Measurements from ENCODE around the gene AOC1. TPM values are rescaled to one million over a fixed set of nuclear protein-coding genes. Genes with fewer than 3 reads are reported as not detected.

AOC1 gene
- total RNA-seq, 1 donor from 2014 or later = not detected

DNA sequence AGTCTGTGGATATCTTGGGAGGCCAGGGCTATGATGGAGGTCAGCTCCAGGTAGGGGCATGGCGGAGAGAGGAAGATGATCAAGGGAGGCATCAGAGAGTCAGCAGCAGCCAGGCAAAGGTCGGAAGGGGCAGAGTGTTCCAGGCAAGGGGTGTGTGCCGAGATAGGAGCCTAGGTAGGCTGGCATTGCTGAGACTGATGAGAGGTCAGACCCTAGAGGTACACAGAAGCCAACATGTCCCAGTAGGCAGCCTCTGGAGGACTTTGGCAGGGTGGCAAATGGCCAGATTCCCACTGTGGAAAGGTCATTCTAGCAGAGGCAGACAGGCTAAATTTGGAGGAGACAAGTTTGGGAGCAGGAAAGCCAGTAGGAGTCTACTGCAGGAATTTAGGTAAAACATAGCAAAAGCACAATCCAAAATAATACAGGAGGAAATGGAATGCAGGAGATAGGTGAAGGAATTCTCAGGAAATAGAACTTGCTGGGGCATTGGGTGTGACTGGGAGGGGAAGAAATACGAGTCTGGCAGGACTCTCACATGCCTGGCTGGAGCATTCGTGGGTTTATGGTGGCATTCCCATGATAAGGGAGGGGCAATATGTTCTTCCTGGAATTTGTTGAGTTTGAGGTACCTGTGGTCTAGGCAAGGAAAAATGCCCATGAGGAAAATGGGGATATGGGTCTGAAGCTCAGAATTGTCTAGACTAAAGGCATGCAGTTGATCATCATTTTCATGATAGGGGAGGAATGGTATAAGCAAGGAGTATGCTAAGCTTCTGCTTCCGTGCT is 26.1 kb upstream of the AOC1 start:
- no peaks in the 10 kb centered on the region for H3K27me3 ChIP-seq
- no peaks in the 10 kb centered on the region for H3K36me3 ChIP-seq
- H3K4me3 ChIP-seq = no peak overlapping the region
- no peaks in the 10 kb centered on the region for H3K9me3 ChIP-seq
- no peaks in the 10 kb centered on the region for H3K4me1 ChIP-seq
- H3K27ac ChIP-seq = no peak overlapping the region
- no peak for TF ChIP-seq POLR2A (IDR thresholded peaks at IDR 0.05)
- no peak for TF ChIP-seq POLR2AphosphoS5 (IDR thresholded peaks at IDR 0.05; ENCODE audit: insufficient read depth in 1 of 2, low read depth in 1 of 2)
- TF ChIP-seq, protein P1, sequence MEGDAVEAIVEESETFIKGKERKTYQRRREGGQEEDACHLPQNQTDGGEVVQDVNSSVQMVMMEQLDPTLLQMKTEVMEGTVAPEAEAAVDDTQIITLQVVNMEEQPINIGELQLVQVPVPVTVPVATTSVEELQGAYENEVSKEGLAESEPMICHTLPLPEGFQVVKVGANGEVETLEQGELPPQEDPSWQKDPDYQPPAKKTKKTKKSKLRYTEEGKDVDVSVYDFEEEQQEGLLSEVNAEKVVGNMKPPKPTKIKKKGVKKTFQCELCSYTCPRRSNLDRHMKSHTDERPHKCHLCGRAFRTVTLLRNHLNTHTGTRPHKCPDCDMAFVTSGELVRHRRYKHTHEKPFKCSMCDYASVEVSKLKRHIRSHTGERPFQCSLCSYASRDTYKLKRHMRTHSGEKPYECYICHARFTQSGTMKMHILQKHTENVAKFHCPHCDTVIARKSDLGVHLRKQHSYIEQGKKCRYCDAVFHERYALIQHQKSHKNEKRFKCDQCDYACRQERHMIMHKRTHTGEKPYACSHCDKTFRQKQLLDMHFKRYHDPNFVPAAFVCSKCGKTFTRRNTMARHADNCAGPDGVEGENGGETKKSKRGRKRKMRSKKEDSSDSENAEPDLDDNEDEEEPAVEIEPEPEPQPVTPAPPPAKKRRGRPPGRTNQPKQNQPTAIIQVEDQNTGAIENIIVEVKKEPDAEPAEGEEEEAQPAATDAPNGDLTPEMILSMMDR (IDR thresholded peaks at IDR 0.05) = no peak
- no peak for DNase-seq (ENCODE audit: extremely low spot score in 2 of 2)
- intact Hi-C loops (cut with DNase I) = no loop called here

DNA sequence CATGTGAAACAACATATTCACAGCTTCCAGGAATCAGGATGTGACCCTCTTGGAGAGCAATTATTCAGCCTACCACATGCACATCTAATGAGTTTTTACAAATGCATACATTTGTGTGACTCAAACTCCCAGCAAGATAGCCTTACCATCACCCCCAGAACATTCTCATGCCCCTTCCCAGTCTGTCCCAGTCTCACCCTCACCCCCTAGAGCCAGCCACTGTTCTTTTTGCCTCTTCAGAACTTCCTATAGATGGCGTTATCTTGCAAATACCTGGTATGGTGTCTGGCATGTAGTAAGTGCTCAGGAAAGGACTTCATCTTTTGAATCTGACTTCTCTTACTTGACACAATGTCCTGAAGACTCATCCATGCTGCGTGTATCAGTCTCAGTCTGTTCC is 23.9 kb upstream of the AOC1 start:
- no peaks in the 10 kb centered on the region for H3K9me3 ChIP-seq
- H3K36me3 ChIP-seq = no peaks in the 10 kb centered on the region
- intact Hi-C loops (cut with DNase I) = no loop called here
- no peaks in the 10 kb centered on the region for H3K4me1 ChIP-seq
- no peak overlapping the region for H3K4me3 ChIP-seq
- no peaks in the 10 kb centered on the region for H3K27me3 ChIP-seq
- no peak overlapping the region for H3K27ac ChIP-seq
- no peak for DNase-seq (ENCODE audit: extremely low spot score in 2 of 2)
- TF ChIP-seq POLR2A (IDR thresholded peaks at IDR 0.05) (no peak), POLR2AphosphoS5 (IDR thresholded peaks at IDR 0.05; ENCODE audit: insufficient read depth in 1 of 2, low read depth in 1 of 2) (no peak)
- TF ChIP-seq, protein P1 (IDR thresholded peaks at IDR 0.05) = no peak

GRCh38 chr7:150829426-150829825 is 22.9 kb upstream of the AOC1 start:
- H3K36me3 ChIP-seq = no peaks in the 10 kb centered on the region
- TF ChIP-seq, protein P1 (IDR thresholded peaks at IDR 0.05) = no peak
- TF ChIP-seq POLR2AphosphoS5 (IDR thresholded peaks at IDR 0.05; ENCODE audit: insufficient read depth in 1 of 2, low read depth in 1 of 2) (no peak), POLR2A (IDR thresholded peaks at IDR 0.05) (no peak)
- intact Hi-C loops (cut with DNase I) = no loop called here
- H3K27ac ChIP-seq = no peak overlapping the region
- no peaks in the 10 kb centered on the region for H3K4me1 ChIP-seq
- no peak for DNase-seq (ENCODE audit: extremely low spot score in 2 of 2)
- H3K9me3 ChIP-seq = no peaks in the 10 kb centered on the region
- no peaks in the 10 kb centered on the region for H3K27me3 ChIP-seq
- H3K4me3 ChIP-seq = no peak overlapping the region

GRCh38 chr7:150830937-150831336 is 21.4 kb upstream of the AOC1 start:
- H3K27ac ChIP-seq = no peak overlapping the region
- H3K27me3 ChIP-seq = no peaks in the 10 kb centered on the region
- no peak for TF ChIP-seq POLR2A (IDR thresholded peaks at IDR 0.05)
- TF ChIP-seq, protein P1 (IDR thresholded peaks at IDR 0.05) = no peak
- TF ChIP-seq POLR2AphosphoS5 (IDR thresholded peaks at IDR 0.05; ENCODE audit: insufficient read depth in 1 of 2, low read depth in 1 of 2) = no peak
- no peaks in the 10 kb centered on the region for H3K36me3 ChIP-seq
- intact Hi-C loops (cut with DNase I) = no loop called here
- no peaks in the 10 kb centered on the region for H3K9me3 ChIP-seq
- H3K4me1 ChIP-seq = no peaks in the 10 kb centered on the region
- no peak for DNase-seq (ENCODE audit: extremely low spot score in 2 of 2)
- no peak overlapping the region for H3K4me3 ChIP-seq

DNA sequence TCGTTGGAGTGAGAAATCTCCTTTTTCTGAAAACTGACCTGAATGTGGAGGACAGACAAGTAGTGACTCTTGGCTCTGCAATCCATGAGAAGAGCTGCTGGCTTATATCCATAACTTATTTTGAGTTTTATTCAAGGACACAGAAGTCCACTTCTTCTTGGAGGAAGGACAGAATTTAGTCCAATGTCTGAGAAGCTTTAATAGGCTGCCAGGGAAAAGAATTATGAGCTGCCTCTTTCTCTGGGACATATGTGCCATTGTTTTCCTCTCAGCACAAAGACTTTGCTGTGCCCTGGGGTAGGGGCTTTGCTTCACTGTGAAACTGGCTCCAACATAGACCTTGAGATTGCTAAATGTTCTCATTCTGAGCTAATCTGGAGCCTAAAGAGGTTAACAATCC is 20.5 kb upstream of the AOC1 start:
- TF ChIP-seq POLR2A (IDR thresholded peaks at IDR 0.05) (no peak), POLR2AphosphoS5 (IDR thresholded peaks at IDR 0.05; ENCODE audit: insufficient read depth in 1 of 2, low read depth in 1 of 2) (no peak)
- TF ChIP-seq, protein P1 (IDR thresholded peaks at IDR 0.05) = no peak
- Histone ChIP-seq H3K9me3 (no peaks in the 10 kb centered on the region), H3K27me3 (no peaks in the 10 kb centered on the region), H3K27ac (no peak overlapping the region), H3K4me1 (no peaks in the 10 kb centered on the region), H3K4me3 (no peak overlapping the region), H3K36me3 (no peaks in the 10 kb centered on the region)
- no peak for DNase-seq (ENCODE audit: extremely low spot score in 2 of 2)
- intact Hi-C loops (cut with DNase I) = no loop called here

All from vagina (tissue), 2 donors.